Activated naive CD4-positive, alpha-beta T cell treated with anti-CD3 and anti-CD28 coated beads, Interleukin-2, amount 50 U/mL, for 24 hours (primary cell): ENCODE data around the gene PANK1.
A peak's percentile ranks its signal among the peaks of the same experiment; 100 is the strongest.

Experiments used
- H3K27ac Mint-ChIP-seq: one replicate; pipeline ENCODE4 v1.8.0; 2021; ENCODE audit warnings: mild to moderate bottlenecking, mixed read lengths
- H3K27me3 Mint-ChIP-seq: one replicate; pipeline ENCODE4 v1.8.0; 2021; ENCODE audit warnings: mixed read lengths
- H3K36me3 Mint-ChIP-seq: one replicate; pipeline ENCODE4 v1.8.0; 2021; ENCODE audit warnings: mixed read lengths
- H3K4me1 Mint-ChIP-seq: one replicate; pipeline ENCODE4 v1.8.0; 2021; ENCODE audit warnings: mixed read lengths
- H3K4me3 Mint-ChIP-seq: one replicate; pipeline ENCODE4 v1.8.0; 2021; ENCODE audit warnings: mild to moderate bottlenecking, mixed read lengths
- H3K9me3 Mint-ChIP-seq: one replicate; pipeline ENCODE4 v1.8.0; 2021; ENCODE audit warnings: mixed read lengths

Gene PANK1

DNA sequence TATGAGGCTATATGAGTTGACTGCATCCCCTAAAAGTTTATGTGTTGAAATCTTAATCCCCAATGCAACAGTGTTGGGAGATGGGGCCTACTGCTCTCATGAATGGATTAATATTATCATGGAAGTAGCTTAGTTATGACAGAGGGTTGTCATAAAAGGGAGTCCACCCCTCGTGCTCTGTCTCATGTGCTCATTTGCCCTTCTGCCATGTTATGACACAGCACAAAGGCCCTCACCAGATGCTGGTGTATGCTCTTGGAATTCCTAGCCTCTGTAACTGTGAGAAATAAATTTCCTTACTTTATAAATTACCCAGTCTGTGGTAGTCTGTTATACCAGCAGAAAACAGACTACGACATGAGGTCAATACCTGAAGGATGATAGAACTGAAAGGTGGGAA is 17.6 kb upstream of the PANK1 start:
- H3K4me3 Mint-ChIP-seq: no peak overlapping the region
- H3K9me3 Mint-ChIP-seq: no peaks in the 10 kb centered on the region
- H3K27me3 Mint-ChIP-seq: peaks cover 2% of the 10 kb centered on the region
- no peaks in the 10 kb centered on the region for H3K36me3 Mint-ChIP-seq
- no peak overlapping the region for H3K27ac Mint-ChIP-seq
- no peaks in the 10 kb centered on the region for H3K4me1 Mint-ChIP-seq

DNA sequence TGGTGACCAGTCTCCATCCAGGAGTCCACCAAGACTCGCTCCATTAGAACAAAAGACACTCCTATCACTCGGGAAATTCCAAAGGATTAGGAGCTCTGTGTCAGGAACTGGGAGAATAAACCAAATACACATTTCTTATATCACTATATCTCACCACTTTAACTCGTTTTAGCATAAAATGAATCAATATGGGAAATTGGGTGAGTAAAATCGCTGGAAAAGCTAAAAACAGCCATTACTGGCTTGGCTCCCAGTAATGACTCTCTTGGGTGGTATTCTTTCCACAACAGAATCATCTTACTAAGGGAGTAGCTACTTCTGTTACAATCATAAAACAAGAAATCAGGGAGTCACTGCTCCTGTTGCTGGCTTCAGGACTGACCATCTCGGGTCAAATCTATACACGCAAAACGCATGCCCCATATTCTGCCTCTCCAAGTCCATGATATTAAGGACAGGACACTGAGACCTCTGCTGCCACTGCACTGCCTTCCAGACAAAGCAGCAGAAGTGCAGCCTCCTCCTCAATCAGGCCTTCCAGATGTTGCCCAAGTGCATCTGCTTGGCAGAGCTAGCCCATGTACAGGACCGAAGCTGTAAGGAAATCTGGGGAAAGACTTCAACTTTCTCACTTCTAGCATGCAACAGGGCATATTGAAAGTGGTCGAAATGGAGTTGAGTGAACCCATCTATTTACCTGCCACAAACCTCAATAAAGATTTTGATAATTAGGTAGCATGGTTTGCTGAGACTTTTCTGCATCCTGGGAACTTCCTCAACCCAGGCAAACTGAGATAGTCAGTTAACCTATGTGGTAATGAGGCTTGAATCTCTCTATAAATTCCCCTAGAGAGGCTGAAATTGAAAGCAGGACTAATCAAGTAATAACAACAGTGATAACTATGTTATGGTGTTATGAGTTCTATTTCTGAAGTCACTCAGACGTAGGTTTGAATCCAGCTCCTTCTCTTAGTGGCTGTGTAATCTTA is 14.4 kb upstream of the PANK1 start:
- Mint-ChIP-seq H3K36me3 (no peaks in the 10 kb centered on the region), H3K9me3 (no peaks in the 10 kb centered on the region), H3K4me3 (no peak overlapping the region), H3K27ac (no peak overlapping the region), H3K4me1 (no peaks in the 10 kb centered on the region), H3K27me3 (peaks cover 3% of the 10 kb centered on the region)

DNA sequence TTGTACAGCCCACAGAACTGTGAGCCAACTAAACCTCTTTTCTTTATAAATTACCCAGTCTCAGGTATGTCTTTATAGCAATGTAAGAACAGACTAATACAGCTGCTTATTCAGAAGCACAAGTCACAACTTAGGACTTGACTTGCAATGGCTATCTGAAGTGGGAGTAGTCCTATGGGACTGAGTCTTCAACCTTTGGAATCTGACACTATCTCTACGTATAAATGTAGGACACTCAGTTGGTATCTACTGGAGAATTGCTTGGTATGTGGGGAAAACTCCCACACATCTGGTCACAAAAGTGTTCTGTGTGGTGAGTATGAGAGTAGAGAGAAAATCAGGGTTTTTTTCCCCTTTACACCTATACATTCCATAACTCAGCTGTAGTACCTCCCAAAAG is 12.3 kb upstream of the PANK1 start:
- Mint-ChIP-seq H3K27me3 (peaks cover 3% of the 10 kb centered on the region), H3K4me3 (no peak overlapping the region), H3K4me1 (no peaks in the 10 kb centered on the region), H3K27ac (no peak overlapping the region), H3K36me3 (no peaks in the 10 kb centered on the region), H3K9me3 (no peaks in the 10 kb centered on the region)

DNA sequence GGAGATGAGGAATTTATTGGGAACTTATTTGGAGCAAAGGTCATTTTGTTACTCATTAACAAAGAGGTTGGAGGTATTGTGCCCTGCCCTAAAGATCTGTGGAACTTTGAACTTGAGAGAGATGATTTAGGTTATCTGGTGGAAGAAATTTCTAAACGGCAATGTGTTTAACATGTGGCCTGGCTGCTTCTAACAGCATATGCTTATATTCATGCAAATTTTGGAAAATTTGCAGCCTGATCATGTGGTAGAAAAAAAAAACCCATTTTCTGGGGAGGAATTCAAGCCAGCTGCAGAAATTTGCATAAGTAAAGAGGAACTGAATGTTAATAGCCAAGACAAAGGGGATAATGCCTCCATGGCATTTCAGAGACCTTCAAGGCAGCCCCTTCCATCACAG is 10.7 kb upstream of the PANK1 start:
- H3K9me3 Mint-ChIP-seq: no peaks in the 10 kb centered on the region
- H3K27me3 Mint-ChIP-seq: peaks cover 1% of the 10 kb centered on the region
- no peaks in the 10 kb centered on the region for H3K4me1 Mint-ChIP-seq
- H3K4me3 Mint-ChIP-seq: no peak overlapping the region
- H3K27ac Mint-ChIP-seq: no peak overlapping the region
- H3K36me3 Mint-ChIP-seq: no peaks in the 10 kb centered on the region

DNA sequence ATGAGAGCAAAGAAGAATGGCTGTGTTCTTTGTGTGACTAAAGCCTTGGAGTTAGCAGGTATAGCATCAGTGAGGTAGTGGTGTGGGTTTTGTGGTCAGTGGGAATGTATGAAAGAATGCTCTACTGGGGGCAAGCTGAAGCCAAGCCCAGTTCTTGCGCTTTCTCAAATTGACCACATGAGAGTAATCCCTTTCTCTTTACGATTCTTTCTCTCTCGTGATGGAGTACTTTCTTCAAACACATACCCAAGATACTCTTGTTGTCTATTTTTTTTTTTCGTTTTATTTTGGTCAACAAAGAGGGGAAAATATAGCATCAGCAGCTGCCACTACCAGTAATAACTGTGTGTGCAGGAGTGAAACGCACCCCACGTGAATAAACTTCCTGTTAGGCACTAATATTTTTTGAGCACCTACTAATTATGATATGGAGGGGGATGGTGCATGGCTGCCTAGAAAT is 8.4 kb upstream of the PANK1 start:
- H3K27ac Mint-ChIP-seq: no peak overlapping the region
- no peaks in the 10 kb centered on the region for H3K9me3 Mint-ChIP-seq
- H3K27me3 Mint-ChIP-seq: peaks cover 10% of the 10 kb centered on the region
- no peaks in the 10 kb centered on the region for H3K4me1 Mint-ChIP-seq
- H3K36me3 Mint-ChIP-seq: no peaks in the 10 kb centered on the region
- H3K4me3 Mint-ChIP-seq: no peak overlapping the region

DNA sequence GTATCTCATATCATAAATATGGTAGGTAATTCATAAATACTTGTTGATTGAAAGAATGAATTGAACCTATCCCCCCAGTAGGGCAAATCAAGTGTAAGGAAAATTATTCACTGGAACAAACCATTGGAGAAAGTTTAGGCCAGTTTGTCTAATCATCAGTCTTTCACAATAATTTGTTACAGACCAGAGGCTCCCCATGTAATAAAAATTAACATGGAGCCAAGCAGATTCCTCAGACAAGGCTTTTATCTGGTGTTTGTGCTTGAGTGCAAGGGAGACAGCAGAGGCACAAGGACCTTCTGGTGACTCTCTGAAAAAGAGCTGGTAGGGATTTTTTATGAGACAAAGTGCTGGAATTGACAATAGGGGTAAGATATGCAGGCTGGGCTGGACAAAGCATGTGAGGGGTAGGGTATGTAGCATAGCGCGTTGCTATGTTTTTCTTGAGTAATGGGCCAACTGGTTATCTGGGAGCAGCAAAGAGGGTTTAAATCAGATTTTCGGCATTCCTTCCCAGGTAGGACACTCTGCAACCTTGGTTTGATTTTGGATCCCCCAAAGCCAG is 7.8 kb upstream of the PANK1 start:
- Mint-ChIP-seq H3K36me3 (no peaks in the 10 kb centered on the region), H3K4me3 (no peak overlapping the region), H3K27ac (no peak overlapping the region), H3K4me1 (no peaks in the 10 kb centered on the region), H3K9me3 (no peaks in the 10 kb centered on the region), H3K27me3 (peaks cover 14% of the 10 kb centered on the region)

DNA sequence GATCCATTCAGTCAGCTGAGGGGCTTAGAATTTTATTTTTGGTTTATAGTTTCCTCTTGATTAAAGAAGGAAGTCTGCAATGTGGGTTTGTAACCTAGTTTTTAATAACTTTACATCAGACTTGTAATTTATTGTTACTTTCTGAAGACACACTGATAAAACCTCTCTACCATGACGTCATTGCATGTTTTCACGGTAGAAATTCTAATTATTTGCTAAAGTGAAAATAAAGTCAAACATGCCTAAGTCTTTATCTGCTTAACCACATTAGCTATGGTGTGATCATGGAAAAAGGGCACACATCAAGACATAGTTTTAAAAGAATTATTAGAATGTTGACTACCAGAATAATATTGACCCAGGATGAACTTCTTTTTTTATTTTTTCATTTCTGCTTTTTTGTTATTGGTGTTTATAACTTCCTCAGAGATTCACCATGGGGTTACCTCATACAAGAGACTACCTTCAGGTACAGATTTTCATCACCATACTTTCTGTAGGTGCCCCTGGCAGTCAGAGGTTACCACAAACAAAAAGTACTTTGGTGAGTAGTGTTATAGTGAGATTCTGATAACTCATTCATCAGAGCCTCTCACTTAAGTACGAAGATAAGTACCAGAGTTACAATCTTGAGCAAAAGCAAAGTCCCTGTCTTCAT is 7.0 kb upstream of the PANK1 start:
- Mint-ChIP-seq H3K4me1 (no peaks in the 10 kb centered on the region), H3K36me3 (no peaks in the 10 kb centered on the region), H3K4me3 (no peak overlapping the region), H3K9me3 (no peaks in the 10 kb centered on the region), H3K27ac (no peak overlapping the region), H3K27me3 (peaks cover 13% of the 10 kb centered on the region)

DNA sequence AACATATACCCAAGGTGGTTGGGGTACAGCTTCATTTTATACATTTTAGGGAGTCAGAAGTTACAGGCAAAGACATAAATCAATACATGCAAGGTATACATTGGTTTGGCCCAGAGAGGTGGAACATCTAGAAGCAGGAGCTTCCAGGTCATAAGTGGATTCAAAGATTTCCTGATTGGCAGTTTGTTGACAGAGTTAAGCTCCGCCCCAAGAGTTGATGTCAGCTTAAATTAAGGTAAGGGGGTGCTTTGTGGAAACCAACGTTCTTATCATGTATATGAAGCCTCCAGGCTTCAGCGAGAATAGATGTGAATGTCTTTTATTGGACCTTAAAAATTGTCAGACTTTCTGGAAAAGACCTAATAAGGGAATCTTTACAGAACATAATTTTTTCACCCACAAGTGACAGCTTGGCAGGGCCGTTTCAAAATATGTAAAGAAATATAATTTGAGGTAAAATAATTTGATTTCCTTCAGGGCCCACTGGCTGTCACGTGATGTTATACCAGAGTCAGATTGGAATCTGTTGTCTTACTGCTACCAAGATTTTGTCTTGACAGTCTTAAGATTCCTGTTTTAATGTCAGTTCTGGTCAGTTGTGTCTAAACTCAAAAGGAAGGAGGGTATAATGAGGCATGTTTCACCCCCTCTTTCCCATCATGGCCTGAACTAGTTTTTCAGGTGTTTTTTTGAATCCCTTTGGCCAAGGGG is 6.3 kb upstream of the PANK1 start:
- H3K9me3 Mint-ChIP-seq: no peaks in the 10 kb centered on the region
- H3K4me3 Mint-ChIP-seq: no peak overlapping the region
- no peak overlapping the region for H3K27ac Mint-ChIP-seq
- H3K4me1 Mint-ChIP-seq: no peaks in the 10 kb centered on the region
- no peaks in the 10 kb centered on the region for H3K36me3 Mint-ChIP-seq
- H3K27me3 Mint-ChIP-seq: peaks cover 13% of the 10 kb centered on the region

DNA sequence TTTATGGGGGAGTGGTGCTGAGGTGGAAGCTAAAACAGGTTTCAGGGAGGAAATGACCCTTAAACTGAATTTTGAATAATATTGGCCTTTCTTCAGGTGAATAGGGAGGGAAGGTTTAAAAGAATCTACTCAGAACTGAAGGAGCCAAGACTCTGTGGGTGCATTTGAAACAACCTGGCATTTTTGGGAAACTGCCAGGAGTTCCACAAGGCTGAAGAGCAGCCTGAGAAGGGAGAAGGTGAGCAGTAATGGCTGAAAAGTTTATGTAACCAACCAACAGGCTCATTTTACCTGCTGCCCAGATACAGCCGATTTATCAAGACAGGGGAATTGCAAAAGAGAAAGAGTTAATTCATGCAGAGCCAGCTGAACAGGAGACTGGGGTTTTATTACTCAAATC is 4.0 kb upstream of the PANK1 start:
- Mint-ChIP-seq H3K27me3 (peaks cover 13% of the 10 kb centered on the region), H3K9me3 (no peaks in the 10 kb centered on the region), H3K36me3 (no peaks in the 10 kb centered on the region), H3K27ac (no peak overlapping the region), H3K4me3 (no peak overlapping the region), H3K4me1 (peaks cover 7% of the 10 kb centered on the region)

DNA sequence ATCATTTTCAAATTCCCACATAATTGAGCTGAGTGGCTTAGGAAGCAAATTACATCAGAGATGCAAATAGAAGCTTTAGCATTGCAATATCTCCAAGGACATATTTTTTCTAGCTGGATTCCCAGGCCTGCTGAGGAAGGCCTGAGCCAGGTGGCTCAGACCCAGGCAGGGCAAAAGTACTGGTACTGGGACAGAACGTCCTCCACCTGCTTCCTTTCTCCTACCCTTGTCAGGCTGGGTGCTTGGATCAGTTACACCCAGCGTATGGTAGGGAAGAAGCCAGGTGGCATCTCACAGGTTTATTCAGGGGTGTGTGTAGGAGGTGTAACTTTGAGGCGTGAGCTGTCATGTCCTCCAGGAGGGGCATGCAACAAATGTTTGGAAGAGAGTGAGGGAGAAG is 3.0 kb upstream of the PANK1 start:
- H3K36me3 Mint-ChIP-seq: no peaks in the 10 kb centered on the region
- H3K27ac Mint-ChIP-seq: no peak overlapping the region
- no peaks in the 10 kb centered on the region for H3K9me3 Mint-ChIP-seq
- peaks cover 7% of the 10 kb centered on the region for H3K4me1 Mint-ChIP-seq
- H3K27me3 Mint-ChIP-seq: peaks cover 13% of the 10 kb centered on the region
- no peak overlapping the region for H3K4me3 Mint-ChIP-seq

DNA sequence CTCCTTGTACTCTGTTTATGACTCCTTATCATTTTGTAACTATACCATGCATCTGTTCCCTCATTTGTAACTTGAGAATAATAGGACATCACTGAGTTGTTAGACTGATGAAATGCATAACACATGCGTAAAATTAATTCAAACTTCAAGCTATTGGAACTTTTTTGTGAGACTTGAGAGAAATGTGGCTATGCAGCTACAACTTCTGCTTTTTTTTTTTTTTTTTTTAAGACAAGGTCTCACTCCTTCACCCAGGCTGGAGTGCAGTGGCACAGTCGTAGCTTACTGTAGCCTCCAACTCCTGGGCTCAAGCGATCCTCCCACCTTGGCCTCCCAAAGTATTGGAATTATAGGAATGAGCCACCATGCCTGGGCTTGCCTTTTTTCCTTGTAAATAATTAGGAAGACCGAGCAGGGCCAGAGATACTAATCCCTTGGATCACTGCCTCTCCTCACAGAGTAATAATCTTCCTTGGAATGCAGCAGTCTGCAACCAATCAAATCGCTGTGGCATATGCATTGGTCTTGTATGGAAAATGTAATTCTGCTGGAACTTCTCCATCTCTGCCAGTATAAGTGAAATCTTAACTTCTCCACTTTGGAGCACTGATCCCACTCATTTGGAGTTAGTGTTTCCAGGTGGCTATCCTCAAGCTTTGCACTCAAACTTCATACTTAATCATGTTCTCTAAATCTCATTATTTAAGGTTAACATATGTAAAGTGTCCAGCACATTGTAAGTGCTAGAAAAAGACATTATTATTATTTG is 2.0 kb upstream of the PANK1 start:
- H3K27ac Mint-ChIP-seq: no peak overlapping the region
- H3K27me3 Mint-ChIP-seq: peaks cover 13% of the 10 kb centered on the region
- H3K4me3 Mint-ChIP-seq: peak overlapping the region; percentile 24
- peaks cover 7% of the 10 kb centered on the region for H3K4me1 Mint-ChIP-seq
- H3K36me3 Mint-ChIP-seq: no peaks in the 10 kb centered on the region
- H3K9me3 Mint-ChIP-seq: no peaks in the 10 kb centered on the region

DNA sequence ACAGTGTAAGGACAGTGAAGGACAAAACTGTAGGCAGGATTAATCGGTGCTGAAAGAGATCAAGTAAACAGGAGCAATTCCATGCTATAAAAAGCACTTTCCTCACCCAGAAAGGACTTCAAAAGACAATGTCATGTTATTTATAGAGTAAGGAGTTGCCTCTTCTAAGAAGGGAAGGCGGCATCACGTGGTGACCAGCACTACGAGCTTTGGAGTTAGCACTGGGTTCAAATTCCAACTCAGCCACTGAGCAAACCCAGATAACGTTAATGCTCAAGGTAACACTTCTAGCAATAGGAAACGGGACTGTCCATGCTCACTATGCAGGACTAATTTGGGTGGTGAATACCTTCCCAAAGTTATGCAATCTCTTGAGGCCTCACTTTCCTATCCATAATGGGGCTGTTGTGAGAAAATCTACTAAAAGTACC is 715 bp upstream of the PANK1 start:
- H3K9me3 Mint-ChIP-seq: no peaks in the 10 kb centered on the region
- peaks cover 7% of the 10 kb centered on the region for H3K4me1 Mint-ChIP-seq
- peaks cover 13% of the 10 kb centered on the region for H3K27me3 Mint-ChIP-seq
- H3K36me3 Mint-ChIP-seq: no peaks in the 10 kb centered on the region
- H3K4me3 Mint-ChIP-seq: peak overlapping the region; percentile 83
- H3K27ac Mint-ChIP-seq: no peak overlapping the region

DNA sequence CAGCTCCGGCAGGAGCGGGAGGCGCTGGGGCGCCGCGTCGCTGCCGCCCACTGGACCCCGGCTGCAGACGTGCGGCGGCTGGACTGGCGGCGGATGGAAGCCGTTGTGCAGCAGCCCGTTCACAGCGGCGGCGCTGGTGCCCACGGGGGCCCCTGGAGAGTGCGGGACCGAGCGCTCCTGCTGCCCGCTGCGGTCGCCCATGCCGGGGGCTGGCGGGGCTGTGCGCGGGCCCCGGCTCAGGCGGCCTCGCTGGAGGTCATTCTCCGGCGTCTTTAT is 413 bp downstream of the PANK1 start:
- Mint-ChIP-seq H3K4me3 (no peak overlapping the region), H3K36me3 (no peaks in the 10 kb centered on the region), H3K27ac (no peak overlapping the region), H3K4me1 (peaks cover 7% of the 10 kb centered on the region), H3K9me3 (no peaks in the 10 kb centered on the region), H3K27me3 (peaks cover 8% of the 10 kb centered on the region)

DNA sequence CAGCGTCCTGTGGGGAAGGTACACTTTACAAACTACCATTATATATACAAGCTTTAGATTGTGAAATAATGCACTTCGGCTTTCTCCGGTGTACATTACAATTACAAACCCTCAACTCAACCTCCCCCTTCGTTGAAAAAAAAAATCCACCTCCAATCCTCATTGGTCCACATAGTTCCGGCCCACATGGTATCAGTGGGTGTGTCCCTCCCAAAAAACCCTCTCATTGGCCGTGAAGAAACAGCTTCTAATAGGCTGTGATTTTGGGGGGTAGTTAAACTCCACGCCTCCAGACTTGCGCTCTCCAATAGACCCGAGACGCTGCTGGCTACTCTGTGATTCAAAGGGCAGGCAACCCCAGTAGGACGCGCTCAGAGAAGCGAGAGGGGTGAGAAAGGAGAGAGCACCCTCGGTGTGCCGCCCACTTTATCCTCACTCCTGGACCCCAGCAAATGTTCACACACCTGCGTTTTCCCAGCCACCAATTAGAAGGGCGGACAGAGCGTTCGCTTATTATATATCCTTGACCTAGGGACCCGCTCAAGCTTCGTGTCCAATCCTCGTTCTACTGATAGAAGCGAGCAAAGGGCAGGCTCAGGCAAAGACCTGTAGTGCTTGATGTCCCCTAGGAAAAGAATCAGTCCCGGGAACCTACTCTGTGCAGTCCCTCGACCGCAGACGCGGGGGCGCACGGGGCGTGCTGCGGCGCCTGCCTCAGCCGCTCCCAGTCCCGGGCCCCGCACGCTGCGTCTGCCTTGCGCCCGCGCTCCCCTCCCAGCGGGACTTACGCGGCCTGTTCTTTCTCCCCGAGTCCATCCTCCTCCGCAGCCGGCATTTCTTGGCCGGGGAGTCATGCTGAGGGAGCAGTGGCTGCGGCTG is 991 bp downstream of the PANK1 start:
- Mint-ChIP-seq H3K36me3 (no peaks in the 10 kb centered on the region), H3K4me1 (peaks cover 7% of the 10 kb centered on the region), H3K27me3 (peaks cover 7% of the 10 kb centered on the region), H3K4me3 (no peak overlapping the region), H3K27ac (no peak overlapping the region), H3K9me3 (no peaks in the 10 kb centered on the region)
